ENCODE results near the gene FLNB. TPM values are rescaled to one million over a fixed set of nuclear protein-coding genes. Genes with fewer than 3 reads are reported as not detected.

Gene FLNB
- total and polyA plus RNA-seq, 9 of the 15 experiments (the other 6 are each of a cell fraction or from before 2014, with no cell fraction given) = 9.4 to 48.1 (median 25.6) TPM

- TF ChIP-seq NFIX (CRISPR knock-in tag; IDR thresholded peaks at IDR 0.05; ENCODE audit: low read depth) = no peak
- TF ChIP-seq CREM (IDR thresholded peaks at IDR 0.05; ENCODE audit: low read depth) = peak; percentile 46; the same call in 1 of the 2 replicates
- peak; percentile 80 for TF ChIP-seq HMBOX1 (IDR thresholded peaks at IDR 0.05)
- peak; percentile 39; the same call in 1 of the 2 replicates for TF ChIP-seq SMARCA4 (IDR thresholded peaks at IDR 0.05)
- 0 out of 2 replicates have a peak, but pooled peaks have one; percentile 10 for TF ChIP-seq DPF2 (IDR thresholded peaks at IDR 0.05)
- peak; percentile 24 for TF ChIP-seq CBFA2T3 (IDR thresholded peaks at IDR 0.05)
- TF ChIP-seq JUND (IDR thresholded peaks at IDR 0.05; ENCODE audit: borderline replicate concordance, low read depth, low read length) = peak; percentile 55; the same call in 1 of the 2 replicates
- TF ChIP-seq JUND (tag; IDR thresholded peaks at IDR 0.05; ENCODE audit: borderline replicate concordance, low read depth, low read length) = no peak
- TF ChIP-seq MCM2 (IDR thresholded peaks at IDR 0.05; ENCODE audit: low read depth) = no peak
- TF ChIP-seq CLOCK (CRISPR knock-in tag; IDR thresholded peaks at IDR 0.05; ENCODE audit: borderline replicate concordance) = no peak
- TF ChIP-seq ZNF124 (CRISPR knock-in tag; IDR thresholded peaks at IDR 0.05) = no peak
- TF ChIP-seq RCOR1 (IDR thresholded peaks at IDR 0.05; ENCODE audit: borderline replicate concordance in 1 of 2, low read depth in 2 of 2, low read length in 2 of 2) = 0 out of 4 replicates have a peak, but pooled peaks of 1 of the 2 experiments have one; percentile 14
- TF ChIP-seq ELF2 (CRISPR knock-in tag; IDR thresholded peaks at IDR 0.05) = no peak
- peak; percentile 57 for TF ChIP-seq CEBPB (tag; IDR thresholded peaks at IDR 0.05)
- TF ChIP-seq ILK (tag; IDR thresholded peaks at IDR 0.05; ENCODE audit: borderline replicate concordance, low read depth) = no peak
- TF ChIP-seq EP400 (IDR thresholded peaks at IDR 0.05) = no peak
- no peak for TF ChIP-seq CEBPG (CRISPR knock-in tag; IDR thresholded peaks at IDR 0.05)
- TF ChIP-seq CEBPG (tag; conservative IDR thresholded peaks at IDR 0.05 in 1 of 2, IDR thresholded peaks at IDR 0.05 in 1 of 2) = peak; percentile 6 to 39; a peak in 2 of 4 replicates
- peak; percentile 86 for TF ChIP-seq ZNF316 (IDR thresholded peaks at IDR 0.05)
- no peak for TF ChIP-seq JUNB (CRISPR knock-in tag; conservative IDR thresholded peaks at IDR 0.05)
- no peak for TF ChIP-seq ADNP (tag; IDR thresholded peaks at IDR 0.05)
- peak; percentile 34; the same call in 1 of the 2 replicates for TF ChIP-seq ATF3 (IDR thresholded peaks at IDR 0.05)
- no peak for TF ChIP-seq ATF3 (CRISPR knock-in tag; conservative IDR thresholded peaks at IDR 0.05)
- no peak for TF ChIP-seq ZNF224 (CRISPR knock-in tag; IDR thresholded peaks at IDR 0.05)
- TF ChIP-seq KDM1A (IDR thresholded peaks at IDR 0.05) = 0 out of 4 replicates have a peak, but pooled peaks of 1 of the 2 experiments have one; percentile 7
- TF ChIP-seq TAF15 (IDR thresholded peaks at IDR 0.05; ENCODE audit: low read depth, low read length) = no peak
- no peak for TF ChIP-seq SIX5 (IDR thresholded peaks at IDR 0.05; ENCODE audit: borderline replicate concordance in 1 of 2, insufficient read depth in 1 of 2, low read depth in 1 of 2, low read length in 2 of 2)
Measured at GRCh38 chr3:58093574-58094195, 85.5 kb downstream of the FLNB start (continued).

Measured in K562 (cell line).